ENCODE measurements around the gene CHMP4A. TPM values are rescaled to one million over a fixed set of nuclear protein-coding genes. Genes with fewer than 3 reads are reported as not detected.

The CHMP4A gene
- polyA plus RNA-seq, 1 donor, result 37.6 TPM

GRCh38 chr14:24194873-24195185 lies 18.5 kb downstream of the CHMP4A start:
- DNase-seq, result no peak

- DNase-seq, result no peak
Measured at GRCh38 chr14:24194186-24194872, 19.0 kb downstream of the CHMP4A start.

GRCh38 chr14:24192933-24193332 lies 20.4 kb downstream of the CHMP4A start:
- no peak for DNase-seq

GRCh38 chr14:24190416-24190815 lies 22.9 kb downstream of the CHMP4A start:
- no peak for DNase-seq

- no peak for DNase-seq
Measured at GRCh38 chr14:24189460-24189859, 23.8 kb downstream of the CHMP4A start.

GRCh38 chr14:24189059-24189375 lies 24.3 kb downstream of the CHMP4A start:
- no peak for DNase-seq

GRCh38 chr14:24188251-24189058 lies 24.8 kb downstream of the CHMP4A start, which contains the start of gene IPO4:
IPO4 (minus strand) TSS chr14:24188816; CDS start chr14:24188787, 29 bp downstream.
- peak; percentile 96 for DNase-seq

- DNase-seq, result no peak
Measured at GRCh38 chr14:24187539-24187915, 25.8 kb downstream of the CHMP4A start.

GRCh38 chr14:24186831-24187538 lies 26.3 kb downstream of the CHMP4A start:
- DNase-seq, result no peak

GRCh38 chr14:24185741-24186140 lies 27.5 kb downstream of the CHMP4A start:
- no peak for DNase-seq

- DNase-seq, result no peak
Measured at GRCh38 chr14:24185026-24185425, 28.3 kb downstream of the CHMP4A start.

GRCh38 chr14:24184104-24184970 lies 29.0 kb downstream of the CHMP4A start:
- no peak for DNase-seq

GRCh38 chr14:24183014-24183481 lies 30.2 kb downstream of the CHMP4A start:
- DNase-seq, result no peak

GRCh38 chr14:24182110-24182882 lies 31.0 kb downstream of the CHMP4A start:
- no peak for DNase-seq

GRCh38 chr14:24181371-24182077 lies 31.8 kb downstream of the CHMP4A start:
- no peak for DNase-seq

GRCh38 chr14:24179961-24180796 lies 33.1 kb downstream of the CHMP4A start:
- DNase-seq, result no peak

GRCh38 chr14:24179294-24179960 lies 33.9 kb downstream of the CHMP4A start:
- no peak for DNase-seq

- DNase-seq, result no peak
Measured at GRCh38 chr14:24178399-24179178, 34.7 kb downstream of the CHMP4A start.

- DNase-seq, result no peak
Measured at GRCh38 chr14:24177891-24178290, 35.4 kb downstream of the CHMP4A start.
